NCI-H1105 (cell line): ENCODE measurements around the gene KCNQ1.

ENCODE experiments used
- DNase-seq: peaks from one replicate; lab custom pipeline; 2025; lab: John Stamatoyannopoulos, UW

The KCNQ1 gene

GRCh38 chr11:2565447-2566222, 120.8 kb downstream of the KCNQ1 start:
- DNase-seq, result no peak

GRCh38 chr11:2566223-2567025, 121.6 kb downstream of the KCNQ1 start:
- no peak for DNase-seq

GRCh38 chr11:2567026-2567671, 122.3 kb downstream of the KCNQ1 start:
- no peak for DNase-seq

GRCh38 chr11:2569321-2569721, 124.5 kb downstream of the KCNQ1 start:
- no peak for DNase-seq

- no peak for DNase-seq
Observed at GRCh38 chr11:2569731-2570210, 125.0 kb downstream of the KCNQ1 start.

- no peak for DNase-seq
Observed at GRCh38 chr11:2570211-2570811, 125.5 kb downstream of the KCNQ1 start.

- DNase-seq, result no peak
Observed at GRCh38 chr11:2570841-2571597, 126.2 kb downstream of the KCNQ1 start.

- DNase-seq, result no peak
Observed at GRCh38 chr11:2571598-2572281, 126.9 kb downstream of the KCNQ1 start.

GRCh38 chr11:2572491-2573239, 127.9 kb downstream of the KCNQ1 start:
- no peak for DNase-seq

- no peak for DNase-seq
Observed at GRCh38 chr11:2573240-2574042, 128.6 kb downstream of the KCNQ1 start.

GRCh38 chr11:2574043-2574552, 129.3 kb downstream of the KCNQ1 start:
- DNase-seq, result no peak

- no peak for DNase-seq
Observed at GRCh38 chr11:2574553-2575535, 130.0 kb downstream of the KCNQ1 start.

- no peak for DNase-seq
Observed at GRCh38 chr11:2575591-2576051, 130.8 kb downstream of the KCNQ1 start.

GRCh38 chr11:2576111-2576510, 131.3 kb downstream of the KCNQ1 start:
- DNase-seq, result no peak

GRCh38 chr11:2576549-2576948, 131.7 kb downstream of the KCNQ1 start:
- DNase-seq, result no peak

- no peak for DNase-seq
Observed at GRCh38 chr11:2577031-2577990, 132.5 kb downstream of the KCNQ1 start.
